NCI-H524 treated with DMSO at 0.1 percent for 48 hours (cell line): Measurements from ENCODE around the gene SHB.

Experiments used
- DNase-seq: peaks from one replicate; lab custom pipeline; 2025; lab: John Stamatoyannopoulos, UW

Gene SHB

DNA sequence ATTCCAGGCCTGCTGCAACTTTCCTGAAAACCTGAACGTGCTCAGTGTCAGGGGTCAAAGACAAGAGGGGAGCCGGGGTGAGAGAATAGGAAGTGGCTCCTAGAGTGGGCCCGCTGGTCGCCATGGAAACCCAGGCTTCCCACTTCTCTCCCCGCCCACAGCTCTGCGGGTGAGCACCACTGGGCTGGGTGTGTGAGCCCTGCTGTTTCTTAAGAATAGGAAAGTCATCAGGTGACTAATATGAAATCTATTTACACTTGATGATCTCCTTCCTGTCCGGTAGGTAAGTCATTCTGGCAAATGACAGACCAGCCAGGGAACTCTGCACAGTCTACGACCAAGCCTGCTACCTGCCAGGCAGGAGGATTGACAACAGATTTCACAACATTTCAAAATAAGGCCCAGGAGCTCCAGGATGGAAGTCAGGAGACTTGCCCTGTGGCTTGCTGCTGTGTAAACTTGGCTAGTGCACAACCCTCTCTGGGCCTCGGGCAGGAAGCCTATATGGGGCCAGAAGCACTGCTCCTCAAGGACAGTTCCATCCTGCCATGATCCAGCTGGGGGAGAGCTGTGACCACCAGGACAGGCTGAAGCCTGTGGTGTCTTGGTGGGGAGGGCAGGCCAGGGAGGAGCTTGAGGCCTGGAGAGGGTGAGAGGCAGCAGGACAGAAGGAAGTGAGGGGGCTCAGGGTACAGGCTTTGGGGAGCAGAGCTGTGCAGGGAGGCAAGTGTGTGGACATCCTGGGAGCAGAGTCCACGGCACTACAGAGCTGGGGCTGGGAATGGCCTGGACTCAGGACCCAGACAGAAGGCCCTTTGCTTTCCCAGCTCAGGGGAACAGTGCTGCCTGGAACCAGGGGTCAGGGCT, 60.6 kb downstream of the SHB start:
- DNase-seq: no peak

GRCh38 chr9:38007016-38007415, 62.0 kb downstream of the SHB start:
- no peak for DNase-seq

DNA sequence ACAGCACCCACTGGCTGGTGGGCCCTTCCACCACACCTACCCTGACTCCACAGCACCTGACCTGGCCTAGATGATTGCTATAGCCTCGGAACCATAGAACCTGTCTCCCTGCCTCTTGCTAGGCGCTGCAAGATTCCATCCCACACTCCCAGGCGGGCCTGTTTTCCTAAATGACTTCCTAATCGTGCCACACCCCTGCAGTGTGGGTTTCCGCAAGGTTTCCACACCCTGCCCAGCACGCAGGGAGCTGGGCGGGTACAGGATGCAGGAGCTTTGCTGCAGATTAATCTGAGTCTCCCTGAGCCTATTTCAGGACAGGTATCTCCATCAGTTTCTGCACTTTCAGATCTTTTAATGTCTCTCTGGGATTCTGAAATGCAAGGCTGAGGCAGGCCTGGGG, 62.9 kb downstream of the SHB start:
- no peak for DNase-seq

DNA sequence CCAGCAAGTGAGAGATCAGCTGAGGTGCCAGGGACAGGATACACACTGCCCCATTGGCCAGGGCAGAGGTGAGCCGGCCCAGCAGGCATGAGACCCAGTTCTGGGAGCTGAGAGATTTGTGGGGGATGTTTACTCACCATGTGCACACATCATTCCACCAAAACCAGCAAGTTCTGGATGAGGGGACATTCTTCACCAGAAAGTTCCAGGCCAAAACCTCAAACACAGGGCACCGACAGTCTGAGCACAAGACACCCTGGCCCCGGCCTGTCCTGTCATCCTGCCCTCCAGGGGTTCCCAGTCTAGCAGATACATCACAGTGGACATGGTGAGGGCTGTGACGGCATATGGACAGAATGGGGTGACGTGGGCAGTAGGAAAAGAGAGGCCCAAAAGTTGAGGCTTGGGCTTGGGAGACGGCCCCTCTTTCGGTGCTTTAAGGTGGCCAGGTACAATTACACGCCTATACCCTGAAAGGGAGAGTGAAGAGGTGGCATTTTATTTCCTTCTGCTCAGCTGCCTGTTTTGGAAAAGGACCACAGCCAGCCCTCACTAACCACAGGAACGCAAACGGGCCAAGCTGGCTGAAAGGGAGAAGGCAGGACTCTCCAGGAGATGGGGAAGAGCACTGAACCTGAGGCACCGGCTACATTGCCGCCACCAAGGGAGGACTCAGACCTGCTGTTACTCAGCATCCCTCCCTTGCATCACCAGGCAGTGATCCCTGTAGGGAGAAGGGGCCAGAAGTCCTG, 64.0 kb downstream of the SHB start:
- no peak for DNase-seq

GRCh38 chr9:38003946-38004808, 64.8 kb downstream of the SHB start:
- DNase-seq: no peak

GRCh38 chr9:38003230-38003629, 65.8 kb downstream of the SHB start:
- DNase-seq: no peak

DNA sequence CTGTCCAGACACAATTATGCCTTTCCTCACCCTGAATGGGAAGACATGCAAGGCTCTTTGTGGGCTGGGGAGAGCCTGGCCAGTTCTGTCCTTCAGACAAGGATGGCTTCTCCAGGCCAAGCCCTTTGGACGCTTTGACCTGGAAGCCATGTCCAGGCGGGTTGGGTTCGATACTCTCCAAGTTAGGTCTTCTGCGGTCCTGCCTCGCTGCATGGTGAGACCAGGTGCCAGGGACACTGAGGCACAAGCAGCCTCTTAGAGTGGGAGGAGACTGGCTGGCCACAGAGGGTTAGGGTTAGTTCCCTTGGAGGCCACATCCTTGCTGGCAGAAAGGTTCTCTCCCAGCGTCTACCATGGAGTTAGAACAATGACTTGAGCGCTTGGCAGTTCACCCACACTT, 67.6 kb downstream of the SHB start:
- DNase-seq: no peak

DNA sequence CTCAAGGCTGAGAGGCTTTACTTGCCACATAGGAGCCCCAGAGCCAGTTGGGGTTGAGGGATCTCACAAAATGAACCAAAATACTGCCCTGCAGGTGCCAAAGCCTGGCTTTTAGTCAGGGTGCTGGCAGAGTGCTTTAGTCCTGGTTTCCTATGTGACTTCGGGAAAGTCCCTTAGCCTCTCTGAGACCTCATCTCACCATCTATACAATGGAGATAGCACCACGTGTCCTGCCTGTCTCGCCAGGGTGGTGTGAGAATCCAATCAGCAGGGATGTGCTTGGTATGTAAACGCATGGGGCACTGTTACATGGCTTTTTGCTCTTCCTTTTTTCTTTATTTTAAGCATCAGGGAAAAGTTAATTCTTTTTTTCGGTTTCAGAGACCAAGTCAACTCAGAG, 68.3 kb downstream of the SHB start:
- no peak for DNase-seq

GRCh38 chr9:38000332-38000731, 68.7 kb downstream of the SHB start:
- DNase-seq: no peak

DNA sequence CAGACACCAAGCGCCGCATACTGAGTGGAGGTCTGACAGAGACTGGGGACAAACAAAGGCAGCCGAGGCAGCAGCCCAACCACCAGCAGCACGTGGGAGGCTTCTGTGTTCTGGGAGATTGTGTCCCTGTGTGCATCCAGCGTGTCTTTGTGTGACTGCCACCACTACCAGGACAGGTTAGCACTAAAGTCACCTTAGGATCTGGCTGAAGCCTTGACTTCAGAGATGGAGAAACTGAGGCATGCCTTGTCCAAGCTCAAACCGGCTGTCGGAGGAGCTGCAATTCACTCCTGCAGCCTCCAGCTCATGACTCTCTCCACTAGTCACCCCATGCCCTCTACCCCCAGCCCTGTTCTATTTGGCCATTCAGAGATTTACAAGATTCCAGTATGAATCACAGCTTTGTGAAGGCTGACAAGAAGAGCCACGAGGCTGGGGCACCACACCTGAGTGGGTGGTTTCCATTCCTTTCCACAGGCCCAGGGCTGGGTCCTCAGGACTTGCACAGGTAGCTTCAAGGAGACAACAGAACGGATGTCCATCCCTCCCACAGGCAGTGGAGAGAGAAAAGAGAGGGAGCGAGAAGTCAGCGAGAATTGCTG, 69.3 kb downstream of the SHB start:
- no peak for DNase-seq

GRCh38 chr9:37998881-37999587, 70.0 kb downstream of the SHB start:
- DNase-seq: no peak

- DNase-seq: peak; percentile 18
Measured at GRCh38 chr9:37997636-37998374, 71.2 kb downstream of the SHB start.

DNA sequence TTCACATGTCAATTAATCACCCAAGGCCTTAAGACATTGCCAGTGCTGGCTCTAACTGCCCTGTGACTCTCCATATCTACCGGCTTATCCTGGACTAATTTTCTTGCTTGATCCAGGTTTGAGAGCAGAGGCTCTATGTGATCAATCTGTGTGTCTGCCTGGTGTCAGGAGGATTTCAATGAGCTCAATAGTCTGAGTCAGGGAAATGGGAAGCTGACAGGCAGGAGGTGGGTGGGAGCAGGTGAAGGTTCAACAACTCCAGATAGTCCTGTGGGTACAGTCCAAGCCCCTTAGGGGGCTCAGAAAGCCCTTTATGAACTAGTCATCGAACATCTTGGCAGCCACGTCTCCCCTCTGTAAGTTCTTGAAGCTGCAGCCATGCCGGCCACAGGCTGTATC, 72.2 kb downstream of the SHB start:
- no peak for DNase-seq

DNA sequence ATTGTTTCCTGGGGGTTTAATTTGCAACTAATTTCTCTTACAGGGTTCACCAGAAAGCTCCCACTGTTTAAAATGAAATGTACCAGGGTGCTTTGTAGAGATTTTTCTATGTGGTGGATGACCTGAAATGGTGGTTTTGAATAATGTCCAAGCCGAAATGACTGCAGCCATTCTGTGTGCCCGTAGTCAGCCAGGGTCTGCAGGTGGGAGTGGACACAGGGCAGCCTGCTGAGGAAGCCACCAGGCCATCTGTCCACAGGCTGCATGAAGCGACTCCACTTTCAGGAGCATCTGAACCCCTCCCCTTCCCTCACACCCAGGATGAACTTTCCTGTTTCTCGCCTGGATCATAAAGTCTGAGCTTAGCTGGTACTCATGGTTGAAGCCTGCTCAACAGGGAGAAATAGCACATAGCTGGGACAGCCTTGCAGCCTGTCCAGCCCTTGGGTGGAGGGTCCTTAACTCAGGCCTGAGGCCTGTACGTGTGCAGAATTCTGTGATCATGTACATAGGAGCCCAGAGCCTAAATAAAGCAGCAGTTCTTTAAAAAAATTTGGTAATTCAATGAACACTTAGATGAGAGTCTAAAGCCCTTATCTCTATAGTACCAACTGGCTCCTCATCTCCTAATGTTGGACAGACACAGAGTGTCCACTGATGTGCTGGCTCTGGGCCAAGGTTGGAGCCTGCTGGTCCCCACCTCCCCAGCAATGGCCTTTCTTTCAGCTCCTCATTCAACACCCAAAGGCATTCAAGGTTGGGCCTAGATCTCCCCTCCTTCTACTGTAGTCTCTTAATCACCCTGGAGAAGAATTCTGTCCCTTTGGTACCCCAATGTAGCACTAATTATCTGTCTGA, 72.8 kb downstream of the SHB start:
- DNase-seq: peak; percentile 67

- DNase-seq: no peak
Measured at GRCh38 chr9:37995348-37995737, 73.7 kb downstream of the SHB start.

- DNase-seq: peak; percentile 93
Measured at GRCh38 chr9:37994639-37995347, 74.2 kb downstream of the SHB start.

DNA sequence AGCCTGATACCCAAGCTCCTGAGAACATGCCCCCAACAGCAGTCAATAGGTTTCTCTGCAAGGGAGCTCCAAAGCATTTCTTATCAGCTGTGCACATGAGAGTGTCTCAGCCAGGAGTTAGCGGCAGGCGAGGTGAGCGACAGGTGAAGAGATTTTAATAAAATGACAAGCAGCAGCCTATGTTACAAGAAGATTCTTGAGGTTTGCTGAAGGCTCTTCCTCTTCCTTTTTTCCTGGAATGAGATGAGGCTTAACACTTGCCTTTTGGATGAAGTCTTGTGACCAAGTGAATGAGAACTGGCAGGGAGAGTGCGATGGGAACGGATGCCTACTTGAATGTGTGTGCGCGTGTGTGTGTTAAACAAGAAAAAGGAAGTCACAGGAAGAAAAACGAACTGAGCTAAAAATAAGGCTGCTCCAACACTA, 76.1 kb downstream of the SHB start:
- DNase-seq: no peak

- DNase-seq: no peak
Measured at GRCh38 chr9:37990404-37991015, 78.5 kb downstream of the SHB start.

GRCh38 chr9:37989701-37990100, 79.3 kb downstream of the SHB start:
- DNase-seq: no peak
